BLaER1 (cell line): ENCODE results near the gene ANKRD10.

Source experiments
- H3K27ac ChIP-seq: shearing (Covaris generic); formaldehyde crosslinking; 2 replicates; pipeline ENCODE4 v1.8.1; 2022
- H3K27me3 ChIP-seq: shearing (Covaris generic); formaldehyde crosslinking; 2 replicates; pipeline ENCODE4 v1.8.1; 2022
- H3K36me3 ChIP-seq: shearing (Covaris generic); formaldehyde crosslinking; 2 replicates; pipeline ENCODE4 v1.8.1; 2022
- H3K4me1 ChIP-seq: shearing (Covaris generic); formaldehyde crosslinking; 2 replicates; pipeline ENCODE4 v1.8.1; 2022
- H3K4me2 ChIP-seq: shearing (Covaris generic); formaldehyde crosslinking; 2 replicates; pipeline ENCODE4 v1.8.1; 2022
- H3K4me3 ChIP-seq: shearing (Covaris generic); formaldehyde crosslinking; 2 replicates; pipeline ENCODE4 v1.8.1; 2022
- H3K9ac ChIP-seq: shearing (Covaris generic); formaldehyde crosslinking; 2 replicates; pipeline ENCODE4 v1.8.1; 2022
- H3K9me3 ChIP-seq: shearing (Covaris generic); formaldehyde crosslinking; 2 replicates; pipeline ENCODE4 v1.8.1; 2022
- H4K20me1 ChIP-seq: shearing (Covaris generic); formaldehyde crosslinking; 2 replicates; pipeline ENCODE4 v1.8.1; 2022
- Cebpa-rat ChIP-seq: shearing (Covaris generic); IDR thresholded peaks from 2 replicates; pipeline ENCODE4 v1.8.1; 2022

Gene ANKRD10

DNA sequence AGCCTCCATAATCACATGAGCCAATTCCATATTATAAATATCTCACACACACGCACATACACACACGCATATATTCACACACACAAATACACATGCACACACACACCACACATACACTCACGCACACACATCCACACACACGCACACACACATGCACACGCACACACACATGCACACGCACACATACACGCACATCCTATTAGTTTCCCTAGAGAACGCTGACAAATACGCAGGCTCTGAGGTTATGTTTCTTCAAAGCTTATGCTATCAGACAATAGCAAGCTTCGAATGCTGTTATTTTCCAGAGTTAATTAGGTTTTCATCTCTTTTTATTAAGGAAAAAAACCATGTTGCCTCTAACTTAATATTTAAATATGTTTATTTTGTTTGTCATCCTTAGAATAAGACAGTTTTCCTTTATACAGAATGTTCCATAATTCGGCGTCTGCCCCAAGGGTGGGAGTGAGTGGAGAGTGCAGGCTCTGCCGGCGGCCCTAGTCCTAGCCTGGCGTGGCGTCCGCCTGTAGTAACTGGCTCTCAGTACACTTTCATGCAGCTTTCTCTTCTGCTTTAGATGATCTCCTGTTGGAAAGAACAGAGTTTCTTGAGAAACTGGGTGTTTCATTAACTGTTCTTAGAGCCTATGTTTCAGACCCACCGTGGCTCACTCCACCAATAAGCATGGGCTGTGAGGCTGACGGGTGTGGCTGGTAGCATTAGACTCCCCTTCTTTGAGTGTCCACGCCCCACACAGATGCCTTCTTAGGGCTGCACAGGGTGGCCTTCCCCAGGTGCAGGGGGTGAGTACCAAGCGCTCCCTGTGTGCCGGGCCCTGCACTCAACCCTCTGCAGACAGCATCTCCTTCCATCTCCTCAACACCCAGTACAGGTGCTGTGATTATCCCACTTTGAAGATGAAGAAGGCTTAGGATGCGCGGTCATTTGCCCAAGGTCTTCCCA, 30.4 kb upstream of the ANKRD10 start:
- Histone ChIP-seq H3K4me1 (peaks cover 45% of the 10 kb centered on the region), H3K36me3 (no peaks in the 10 kb centered on the region), H4K20me1 (no peaks in the 10 kb centered on the region), H3K9ac (no peak overlapping the region), H3K4me3 (no peak overlapping the region), H3K27ac (no peak overlapping the region), H3K9me3 (peaks cover 12% of the 10 kb centered on the region), H3K4me2 (peak overlapping the region; percentile 33), H3K27me3 (no peaks in the 10 kb centered on the region)
- no peak for TF ChIP-seq Cebpa-rat

DNA sequence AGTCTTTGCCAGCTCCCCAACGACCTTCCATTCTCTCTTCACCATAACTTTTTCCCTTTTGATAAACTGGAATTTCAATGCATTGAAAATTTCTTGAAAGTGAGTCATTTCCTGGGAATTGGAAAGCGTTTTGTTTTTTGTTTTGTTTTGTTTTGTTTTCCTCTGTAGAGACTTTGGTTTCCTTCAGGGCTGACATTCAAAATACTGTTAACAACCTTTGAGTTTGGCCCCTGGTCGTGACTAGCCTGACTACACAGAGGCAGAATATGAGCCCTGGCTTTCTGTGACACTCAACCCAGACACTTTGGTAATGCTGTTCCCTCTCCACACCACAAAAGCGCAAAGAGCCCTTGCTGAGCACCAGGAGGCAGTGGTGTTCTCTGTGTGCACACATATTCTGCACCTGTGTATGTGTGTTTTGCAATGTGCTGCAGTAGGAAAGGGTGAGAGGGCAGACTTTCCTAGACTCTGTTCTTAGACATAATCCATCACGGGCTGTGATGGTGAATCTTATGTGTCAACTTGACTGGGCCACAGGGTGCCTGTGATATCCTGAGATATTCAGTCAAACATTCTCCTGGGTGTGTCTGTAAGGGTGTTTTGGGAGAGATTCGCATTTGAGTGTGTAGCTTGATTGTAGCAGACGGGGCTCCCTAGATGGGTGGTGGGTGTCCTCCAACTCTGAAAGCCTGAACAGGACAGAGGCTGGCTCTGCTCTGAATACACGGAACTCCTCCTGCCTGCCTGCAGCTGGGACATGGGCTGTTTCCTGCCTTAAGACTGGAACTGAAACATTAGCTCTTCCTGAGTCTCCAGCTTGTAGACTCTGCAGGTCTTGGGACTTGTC, 29.5 kb upstream of the ANKRD10 start:
- Histone ChIP-seq H3K9me3 (peaks cover 7% of the 10 kb centered on the region), H3K4me2 (peak overlapping the region; percentile 33), H3K4me1 (peaks cover 36% of the 10 kb centered on the region), H3K4me3 (no peak overlapping the region), H3K36me3 (no peaks in the 10 kb centered on the region), H3K27me3 (no peaks in the 10 kb centered on the region), H3K9ac (no peak overlapping the region), H3K27ac (no peak overlapping the region), H4K20me1 (no peaks in the 10 kb centered on the region)
- TF ChIP-seq Cebpa-rat, result no peak

DNA sequence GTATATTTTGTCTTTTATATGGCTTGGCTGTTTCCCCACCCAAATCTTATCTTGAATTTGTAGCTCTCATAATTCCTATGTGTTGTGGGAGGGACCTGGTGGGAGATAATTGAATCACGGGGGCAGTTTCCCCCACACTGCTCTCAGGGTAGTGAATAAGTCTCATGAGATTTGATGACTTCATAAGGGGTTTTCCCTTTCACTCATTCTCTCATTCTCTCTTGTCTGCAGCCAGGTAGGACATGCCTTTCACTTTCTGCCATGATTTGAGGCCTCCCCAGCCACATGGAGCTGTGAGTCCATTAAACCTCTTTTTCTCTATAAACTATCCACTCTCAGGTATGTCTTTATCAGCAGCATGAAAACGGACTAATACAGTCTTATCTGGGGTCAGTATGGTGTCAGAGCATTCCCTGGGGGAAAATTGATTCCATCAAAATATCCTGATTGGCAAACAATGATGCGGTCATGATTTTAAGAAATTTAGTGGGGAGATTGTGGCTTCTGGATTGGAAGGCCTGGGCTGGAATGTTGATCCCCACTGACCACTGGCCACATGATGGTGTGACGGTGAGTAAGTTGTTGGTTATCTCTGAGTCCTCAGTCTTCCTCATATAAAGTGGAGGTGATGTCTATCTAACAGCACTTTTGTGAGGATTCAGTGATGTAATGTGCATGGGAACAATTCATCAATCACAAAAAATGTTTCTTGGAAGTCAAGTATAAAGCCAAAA, 27.5 kb upstream of the ANKRD10 start:
- Histone ChIP-seq H3K36me3 (no peaks in the 10 kb centered on the region), H3K27ac (no peak overlapping the region), H3K27me3 (no peaks in the 10 kb centered on the region), H3K9me3 (peaks cover 5% of the 10 kb centered on the region), H3K4me2 (peak overlapping the region; percentile 13; the same call in 1 of the 2 replicates), H3K9ac (no peak overlapping the region), H3K4me3 (no peak overlapping the region), H4K20me1 (no peaks in the 10 kb centered on the region), H3K4me1 (peaks cover 46% of the 10 kb centered on the region)
- TF ChIP-seq Cebpa-rat, result no peak

DNA sequence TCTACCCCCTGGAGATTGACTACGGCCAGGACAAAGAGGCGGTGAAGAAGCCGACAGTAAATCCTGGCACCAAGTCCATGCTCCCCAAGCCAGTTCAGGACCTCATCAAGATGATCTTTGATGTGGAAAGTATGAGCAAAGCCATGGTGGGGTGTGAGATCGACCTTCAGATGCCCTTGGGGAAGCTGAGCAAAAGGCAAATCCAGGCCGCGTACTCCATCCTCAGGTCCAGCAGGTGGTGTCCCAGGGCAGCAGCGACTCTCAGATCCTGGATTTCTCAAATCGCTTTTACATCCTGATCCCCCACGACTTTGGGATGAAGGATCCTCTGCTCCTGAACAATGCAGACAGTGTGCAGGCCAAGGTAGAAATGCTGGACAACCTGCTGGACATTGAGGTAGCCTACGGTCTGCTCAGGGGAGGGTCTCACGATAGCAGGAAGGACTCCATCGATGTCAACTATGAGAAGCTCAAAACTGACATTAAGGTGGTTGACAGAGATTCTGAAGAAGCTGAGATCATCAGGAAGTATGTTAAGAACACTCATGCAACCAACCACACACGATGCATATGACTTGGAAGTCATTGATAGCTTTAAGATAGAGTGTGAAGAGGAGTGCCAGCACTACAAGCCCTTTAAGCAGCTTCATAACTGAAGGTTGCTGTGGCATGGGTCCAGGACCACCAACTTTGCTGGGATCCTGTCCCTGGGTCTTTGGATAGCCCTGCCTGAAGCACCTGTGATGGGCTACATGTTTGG, 24.0 kb upstream of the ANKRD10 start:
- Histone ChIP-seq H3K27ac (no peak overlapping the region), H3K9me3 (peaks cover 40% of the 10 kb centered on the region), H3K9ac (no peak overlapping the region), H3K4me3 (no peak overlapping the region), H4K20me1 (no peaks in the 10 kb centered on the region), H3K36me3 (0 out of 2 replicates have a peak, but pooled peaks cover under 1% of the 10 kb centered on the region), H3K27me3 (no peaks in the 10 kb centered on the region), H3K4me2 (peak overlapping the region; percentile 57; the same call in 1 of the 2 replicates), H3K4me1 (peaks cover 36% of the 10 kb centered on the region)
- TF ChIP-seq Cebpa-rat, result no peak

DNA sequence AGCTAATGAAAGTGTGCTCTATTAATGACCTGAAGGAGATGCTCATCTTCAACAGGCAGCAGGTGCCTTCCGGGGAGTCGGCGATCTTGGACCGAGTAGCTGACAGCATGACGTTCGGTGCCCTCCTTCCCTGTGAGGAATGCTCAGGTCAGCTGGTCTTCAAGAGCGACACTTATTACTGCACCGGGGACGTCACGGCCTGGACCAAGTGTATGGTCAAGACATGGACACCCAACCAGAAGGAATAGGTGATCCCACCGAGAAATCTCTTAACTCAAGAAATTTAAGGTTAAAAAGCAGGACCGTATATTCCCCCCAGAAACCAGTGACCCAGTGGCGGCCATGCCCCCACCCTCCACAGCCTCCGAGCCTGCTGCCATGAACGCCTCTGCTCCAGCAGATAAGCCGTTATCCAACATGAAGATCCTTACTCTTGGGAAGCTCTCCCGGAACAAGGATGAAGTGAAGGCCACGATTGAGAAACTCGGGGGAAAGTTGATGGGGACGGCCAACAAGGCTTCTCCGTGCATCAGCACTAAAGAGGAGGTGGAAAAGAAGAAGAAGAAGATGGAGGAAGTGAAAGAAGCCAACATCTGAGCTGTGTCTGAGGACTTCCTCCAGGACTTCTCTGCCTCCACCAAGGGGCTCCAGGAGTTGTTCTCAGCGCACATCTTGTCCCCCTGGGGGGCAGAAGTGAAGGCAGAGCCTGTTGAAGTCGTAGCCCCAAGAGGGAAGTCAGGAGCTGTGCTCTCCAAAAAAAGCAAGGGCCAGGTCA, 22.8 kb upstream of the ANKRD10 start:
- Histone ChIP-seq H3K9ac (no peak overlapping the region), H3K4me3 (no peak overlapping the region), H3K27me3 (no peaks in the 10 kb centered on the region; the same call in 1 of the 2 replicates), H3K4me1 (peaks cover 36% of the 10 kb centered on the region), H3K4me2 (peak overlapping the region; percentile 57), H3K27ac (peak overlapping the region; percentile 25; the same call in 1 of the 2 replicates), H3K9me3 (peaks cover 52% of the 10 kb centered on the region), H3K36me3 (0 out of 2 replicates have a peak, but pooled peaks cover 6% of the 10 kb centered on the region), H4K20me1 (no peaks in the 10 kb centered on the region)
- no peak for TF ChIP-seq Cebpa-rat

DNA sequence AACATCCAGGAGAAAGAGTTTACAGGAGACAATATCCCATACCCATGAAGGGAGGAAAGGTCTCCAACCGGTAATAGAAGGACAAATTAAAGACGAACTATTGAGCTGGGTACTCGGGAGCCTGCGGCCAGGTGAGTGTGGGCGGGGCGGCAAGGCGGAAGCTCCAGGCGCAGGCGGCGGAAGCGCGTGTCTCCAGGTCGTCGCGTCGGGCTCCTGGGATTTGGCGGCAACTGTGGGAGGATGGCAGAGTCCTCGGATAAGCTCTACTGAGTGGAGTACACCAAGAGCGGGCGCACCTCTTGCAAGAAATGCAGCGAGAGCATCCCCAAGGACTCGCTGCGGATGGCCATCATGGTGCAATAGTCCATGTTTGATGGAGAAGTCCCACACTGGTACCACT, 21.6 kb upstream of the ANKRD10 start:
- TF ChIP-seq Cebpa-rat, result no peak
- H3K27me3 ChIP-seq, result no peaks in the 10 kb centered on the region; the same call in 1 of the 2 replicates
- 0 out of 2 replicates have a peak, but pooled peaks cover 6% of the 10 kb centered on the region for H3K36me3 ChIP-seq
- H3K27ac ChIP-seq, result no peak overlapping the region
- no peak overlapping the region for H3K4me2 ChIP-seq
- H3K4me1 ChIP-seq, result peaks cover 29% of the 10 kb centered on the region
- no peak overlapping the region for H3K9ac ChIP-seq
- peaks cover 61% of the 10 kb centered on the region for H3K9me3 ChIP-seq
- H3K4me3 ChIP-seq, result no peak overlapping the region
- no peaks in the 10 kb centered on the region for H4K20me1 ChIP-seq

DNA sequence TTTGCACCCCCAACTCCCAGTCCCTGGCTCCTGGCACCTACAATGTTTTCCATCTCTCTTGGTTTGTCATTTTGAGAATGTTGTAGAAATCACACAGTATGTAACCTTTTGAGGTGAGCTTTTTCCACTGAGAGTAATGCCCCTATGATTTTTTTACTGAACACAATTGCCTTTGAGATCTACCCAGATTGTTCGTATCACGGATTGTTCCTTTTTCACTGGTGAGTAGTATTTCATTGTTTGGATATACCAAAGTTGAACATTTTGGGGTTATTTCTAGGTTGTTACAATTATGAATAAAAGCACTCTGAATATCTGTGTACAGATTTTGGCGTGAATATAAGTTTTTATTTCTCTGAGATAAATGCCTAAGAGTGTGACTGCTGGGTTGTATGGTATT, 17.7 kb upstream of the ANKRD10 start:
- H3K4me2 ChIP-seq, result no peak overlapping the region
- H3K4me1 ChIP-seq, result peaks cover 11% of the 10 kb centered on the region
- no peaks in the 10 kb centered on the region for H4K20me1 ChIP-seq
- no peaks in the 10 kb centered on the region; the same call in 1 of the 2 replicates for H3K27me3 ChIP-seq
- 0 out of 2 replicates have a peak, but pooled peaks cover 6% of the 10 kb centered on the region for H3K36me3 ChIP-seq
- no peak overlapping the region for H3K4me3 ChIP-seq
- H3K9ac ChIP-seq, result no peak overlapping the region
- H3K27ac ChIP-seq, result no peak overlapping the region
- no peak for TF ChIP-seq Cebpa-rat
- H3K9me3 ChIP-seq, result peaks cover 72% of the 10 kb centered on the region
